K562 (cell line): ENCODE data around the gene SLC35E3.

Experiments
- MEF2A ChIP-seq: IDR thresholded peaks from 2 replicates; pipeline ENCODE4 v1.6.1; 2011; ENCODE audit warnings: low read depth, mild to moderate bottlenecking, low read length, moderate library complexity; ENCODE audit not compliant: control insufficient read depth
- NR4A1 ChIP-seq, 2 experiments: fragments of 250-450 bp in 1 of 2; fragments of 450-650 bp in 1 of 2; sonication (Bioruptor Pico) in 1 of 2; IDR thresholded peaks; 2 replicates each; pipeline versions ENCODE4 v1.4.0 to v1.6.1; 2016 to 2020; ENCODE audit warnings: mild to moderate bottlenecking in 2 of 2, missing compliant biosample characterization in 1 of 2, missing genetic modification characterization in 1 of 2, moderate library complexity in 1 of 2

- no peak for TF ChIP-seq MEF2A
- no peak for TF ChIP-seq NR4A1 (CRISPR knock-in tag; IDR thresholded peaks at IDR 0.05)
- TF ChIP-seq NR4A1 (tag; IDR thresholded peaks at IDR 0.05) = no peak
Observed at GRCh38 chr12:68739891-68740290, 6.1 kb upstream of the SLC35E3 start.
